GM19372 (cell line): ENCODE data around the gene RNF149.
"Not testable (repeated sequence)": the region's sequence is repeated elsewhere in the genome, so short reads cannot be mapped to it uniquely, and the experiment has no call there.

ENCODE experiments used
- ATAC-seq: cut with Tn5 transposase; IDR thresholded peaks from one replicate; pipeline ENCODE4 v1.9.1; 2021; ENCODE audit warnings: mild to moderate bottlenecking, low read depth, moderate library complexity; ENCODE audit not compliant: unreplicated experiment

The RNF149 gene

GRCh38 chr2:101264360-101264939 lies 44.1 kb downstream of the RNF149 start:
- no peak for ATAC-seq

GRCh38 chr2:101263377-101263800 lies 45.1 kb downstream of the RNF149 start:
- no peak for ATAC-seq

- no peak for ATAC-seq
Measured at GRCh38 chr2:101262142-101262541, 46.4 kb downstream of the RNF149 start.

- ATAC-seq, result no peak
Measured at GRCh38 chr2:101258804-101259203, 49.7 kb downstream of the RNF149 start.

GRCh38 chr2:101256316-101256715 lies 52.2 kb downstream of the RNF149 start:
- no peak for ATAC-seq

DNA sequence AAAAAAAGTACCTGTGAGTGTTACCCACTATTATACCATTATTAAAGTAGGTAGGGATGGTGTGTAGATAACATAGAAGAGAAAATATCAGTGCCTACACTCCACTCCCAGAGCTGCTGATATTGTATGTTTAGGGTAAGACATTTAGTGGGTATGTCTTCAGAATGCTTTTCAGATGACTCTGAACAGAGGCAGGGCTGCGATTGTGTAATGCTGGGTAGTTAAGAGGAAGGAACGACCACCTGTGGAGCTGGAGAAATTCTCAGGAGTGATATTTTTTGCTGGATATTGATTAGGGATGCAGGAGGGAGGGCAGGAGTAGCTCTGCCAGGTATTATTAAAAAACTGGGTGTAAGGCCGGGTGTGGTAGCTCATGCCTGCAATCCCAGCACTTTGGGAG lies 53.0 kb downstream of the RNF149 start:
- ATAC-seq, result no peak

DNA sequence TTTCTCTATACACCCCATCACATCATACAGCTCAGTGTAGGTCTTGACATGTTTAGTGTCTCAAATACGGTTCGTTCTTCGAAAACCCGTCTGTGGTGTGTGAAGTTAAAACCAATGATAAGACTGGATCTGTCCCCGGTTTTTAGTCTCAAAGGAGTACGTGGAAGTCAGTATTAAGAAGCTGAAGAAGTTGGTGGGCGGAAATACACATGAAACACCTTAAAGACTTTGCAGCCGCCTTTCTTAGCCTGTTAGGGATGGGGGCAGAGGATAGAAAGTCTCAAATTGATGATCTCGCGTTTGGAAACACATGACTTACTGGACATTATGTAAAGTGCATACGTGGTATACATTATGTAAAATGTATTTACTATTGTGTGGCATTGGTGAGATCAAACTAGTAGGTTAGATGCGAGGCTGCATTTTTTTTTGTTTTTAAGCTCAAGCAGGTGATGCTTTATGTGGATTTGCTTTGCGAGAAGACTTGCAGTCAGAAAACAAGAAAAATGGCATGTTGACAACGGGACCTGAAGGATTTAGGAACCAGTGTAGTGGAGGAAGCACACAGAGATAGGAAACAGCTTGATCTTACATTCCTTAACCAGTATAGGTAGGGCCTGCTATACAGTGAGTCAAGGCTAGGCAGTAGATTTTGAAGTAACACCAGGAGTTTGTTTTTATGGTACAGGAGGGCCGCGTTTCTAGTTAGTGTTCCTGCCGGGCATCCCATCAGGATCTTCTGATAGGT lies 54.6 kb downstream of the RNF149 start:
- ATAC-seq, result no peak

DNA sequence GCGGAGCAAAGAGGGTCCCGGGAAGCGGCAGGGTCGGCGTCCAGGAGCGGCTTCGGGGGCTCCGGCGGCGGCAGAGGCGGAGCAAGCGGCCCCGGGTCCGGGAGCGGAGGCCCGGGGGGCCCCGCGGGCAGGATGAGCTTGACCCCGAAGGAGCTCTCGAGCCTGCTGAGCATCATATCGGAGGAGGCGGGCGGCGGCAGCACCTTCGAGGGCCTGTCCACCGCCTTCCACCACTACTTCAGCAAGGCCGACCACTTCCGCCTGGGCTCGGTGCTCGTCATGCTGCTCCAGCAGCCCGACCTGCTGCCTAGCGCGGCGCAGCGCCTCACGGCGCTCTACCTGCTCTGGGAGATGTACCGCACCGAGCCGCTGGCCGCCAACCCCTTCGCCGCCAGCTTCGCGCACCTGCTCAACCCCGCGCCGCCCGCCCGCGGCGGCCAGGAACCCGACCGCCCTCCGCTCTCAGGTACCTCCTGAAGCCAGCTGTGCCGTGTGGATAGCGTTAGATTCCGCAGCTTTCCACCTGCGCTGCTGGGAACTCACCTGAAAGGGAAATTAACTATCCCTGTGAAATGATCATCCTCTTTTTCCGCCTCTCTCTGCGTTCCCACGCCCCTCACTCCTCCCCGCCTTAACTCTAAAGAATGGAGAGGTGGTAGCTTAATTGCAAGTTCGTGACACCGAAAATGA lies 55.3 kb downstream of the RNF149 start:
- peak; percentile 46 for ATAC-seq

DNA sequence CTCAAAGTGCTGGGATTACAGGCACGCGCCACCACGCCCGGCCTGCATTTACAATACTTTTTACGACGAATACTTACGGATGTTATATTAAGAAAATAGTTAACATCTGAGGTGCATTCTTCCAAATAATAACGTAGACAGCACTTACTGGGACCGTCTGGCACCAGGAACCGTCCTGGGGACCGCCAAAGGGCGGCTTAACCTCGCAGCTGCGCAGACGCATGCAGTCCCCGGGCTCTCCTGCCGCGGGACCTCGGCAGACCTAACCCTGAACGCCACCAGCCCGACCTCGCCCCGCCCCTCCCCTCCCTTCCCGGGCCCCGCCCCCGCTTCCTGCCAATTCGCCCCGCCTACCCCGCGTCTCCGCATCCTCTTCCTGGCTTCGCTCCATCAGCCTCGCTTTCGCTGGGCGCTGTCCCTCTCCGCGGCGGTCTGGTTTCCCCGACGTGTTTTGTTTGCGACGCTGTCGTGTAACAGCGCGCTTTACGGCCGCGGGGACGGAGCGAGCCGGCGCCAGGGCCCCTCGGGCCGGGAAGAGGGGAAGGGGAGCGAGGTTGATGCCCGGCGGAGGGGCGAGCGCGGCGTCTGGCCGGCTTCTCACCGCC lies 56.0 kb downstream of the RNF149 start, which contains the start of gene CNOT11:
Gene CNOT11, plus strand, starts transcription at position 479 of the 605 bp plus-strand sequence. Its CDS starts 79 bp downstream, at position 558.
- ATAC-seq, result peak; percentile 85

DNA sequence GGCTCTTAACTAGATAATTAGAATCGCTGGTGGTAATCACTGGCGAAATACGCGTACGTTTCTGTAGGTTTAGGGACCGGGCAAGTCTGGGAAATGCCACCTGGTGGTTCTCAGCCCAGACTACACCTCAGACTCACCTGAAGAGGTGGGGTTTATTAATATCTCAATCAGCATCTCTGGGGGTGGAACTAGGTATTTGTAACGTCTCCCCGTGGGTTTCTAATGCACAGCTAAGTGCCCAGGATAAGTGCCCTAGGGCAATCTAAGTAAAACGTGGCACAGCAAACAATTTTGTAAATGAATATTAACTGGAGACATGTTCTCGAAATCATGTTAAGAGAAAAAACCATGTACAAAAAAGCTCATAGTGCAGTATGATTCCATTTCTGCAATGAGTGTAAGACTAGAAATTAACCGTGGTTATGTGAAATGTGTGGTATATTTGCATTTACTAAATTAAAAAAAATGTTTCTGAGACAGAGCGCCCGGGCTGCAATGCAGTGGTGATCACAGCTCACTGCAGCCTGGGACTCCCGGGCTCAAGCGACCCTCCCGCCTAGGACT lies 56.6 kb downstream of the RNF149 start:
- ATAC-seq, result peak; percentile 44

DNA sequence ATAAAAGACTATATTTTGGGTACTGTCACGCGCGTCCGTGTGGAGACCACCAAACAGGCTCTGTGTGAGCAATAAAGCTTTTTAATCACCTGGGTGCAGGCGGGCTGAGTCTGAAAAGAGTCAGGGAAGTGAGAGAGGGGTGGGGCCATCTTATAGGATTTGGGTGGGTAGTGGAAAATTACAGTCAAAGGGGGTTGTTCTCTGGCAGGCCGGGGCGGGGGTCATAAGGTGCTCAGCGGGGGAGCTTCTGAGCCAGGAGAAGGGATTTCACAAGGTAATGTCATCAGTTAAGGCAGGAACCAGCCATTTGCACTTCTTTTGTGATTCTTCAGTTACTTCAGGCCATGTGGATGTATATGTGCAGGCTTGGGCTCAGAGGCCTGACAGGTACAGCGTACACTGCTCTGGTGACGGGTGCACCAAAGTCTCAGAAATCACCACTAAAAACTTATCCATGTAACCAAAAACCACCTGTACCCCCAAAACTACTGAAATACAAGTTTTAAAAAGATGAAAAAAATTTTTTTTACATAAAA lies 57.2 kb downstream of the RNF149 start:
- ATAC-seq, result not testable (repeated sequence)

GRCh38 chr2:101249826-101250225 lies 58.7 kb downstream of the RNF149 start:
- no peak for ATAC-seq

DNA sequence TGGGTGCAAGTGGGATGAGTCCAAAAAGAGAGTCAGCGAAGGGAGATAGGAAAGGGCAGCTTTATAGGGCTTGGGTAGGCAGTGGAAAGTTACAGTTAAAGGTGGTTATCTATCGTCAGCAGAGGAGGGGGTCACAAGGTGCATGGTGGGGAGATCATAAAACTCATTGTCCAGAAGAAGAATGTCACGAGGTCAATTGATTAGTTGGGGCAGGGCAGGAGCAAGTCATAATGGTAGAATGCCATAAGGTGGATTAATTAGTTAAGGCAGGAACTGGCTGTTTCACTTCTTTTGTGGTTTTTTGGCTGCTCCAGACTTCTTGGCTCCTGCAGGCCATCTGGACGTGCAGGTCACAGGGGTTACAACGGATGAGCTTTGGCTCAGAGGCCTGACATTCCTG lies 59.7 kb downstream of the RNF149 start:
- ATAC-seq, result not testable (repeated sequence)

- ATAC-seq, result not testable (repeated sequence)
Measured at GRCh38 chr2:101245468-101245867, 63.0 kb downstream of the RNF149 start.

DNA sequence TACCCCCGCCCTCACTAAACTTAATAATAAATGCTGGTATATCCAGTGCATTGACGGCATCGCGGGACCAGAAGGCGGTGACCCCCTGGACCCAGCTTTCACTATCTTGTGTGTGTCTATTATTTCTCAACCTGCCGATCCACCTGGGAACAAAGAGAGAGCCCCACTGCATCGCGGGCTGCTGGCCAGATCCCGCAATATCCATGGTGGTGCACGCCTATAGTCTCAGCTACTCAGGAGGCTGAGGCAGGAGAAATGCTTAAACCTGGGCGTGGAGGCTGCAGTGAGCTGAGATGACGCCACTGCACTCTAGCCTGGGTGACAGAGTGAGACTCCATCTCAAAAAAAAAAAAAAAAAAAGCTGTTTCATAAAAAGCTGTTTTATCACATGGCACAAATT lies 63.6 kb downstream of the RNF149 start:
- ATAC-seq, result not testable (repeated sequence)

DNA sequence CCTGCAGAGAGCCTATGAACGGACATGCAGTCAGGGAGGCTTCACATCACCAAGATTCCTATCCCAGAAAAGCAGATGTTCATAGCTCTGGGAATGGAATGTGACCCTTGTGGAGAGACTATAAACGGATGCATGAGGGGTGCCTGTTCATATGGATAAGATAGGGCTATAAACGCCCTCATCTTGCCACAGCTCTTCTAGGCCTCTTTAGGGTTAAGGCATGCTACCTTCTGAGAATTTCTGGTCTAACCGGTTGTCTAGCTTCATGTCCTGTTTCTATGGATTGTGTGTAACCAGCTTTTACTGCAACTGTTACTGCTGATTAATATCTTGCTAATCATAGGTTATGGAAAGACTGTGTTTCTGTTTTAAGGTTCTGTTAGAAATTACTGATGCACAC lies 64.1 kb downstream of the RNF149 start:
- ATAC-seq, result not testable (repeated sequence)

- no peak for ATAC-seq
Measured at GRCh38 chr2:101241158-101241557, 67.3 kb downstream of the RNF149 start.

DNA sequence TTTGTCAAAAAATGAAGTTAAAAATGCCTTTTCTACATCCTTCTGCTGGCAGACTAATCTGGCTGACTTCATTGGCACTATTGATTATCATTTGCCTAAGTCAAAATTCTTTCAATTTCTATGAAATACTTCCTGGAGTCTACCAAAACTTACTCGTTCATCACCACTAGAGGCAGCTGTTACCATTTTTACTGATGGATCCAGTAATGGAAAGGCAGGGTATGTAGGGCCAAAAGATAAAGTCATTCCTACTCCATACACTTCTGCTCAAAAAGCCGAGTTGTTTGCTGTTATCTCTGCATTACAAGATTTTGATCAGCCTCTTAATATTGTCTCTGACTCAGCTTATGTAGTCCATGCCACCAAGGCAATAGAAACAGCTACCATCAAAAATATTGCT lies 67.8 kb downstream of the RNF149 start:
- not testable (repeated sequence) for ATAC-seq

DNA sequence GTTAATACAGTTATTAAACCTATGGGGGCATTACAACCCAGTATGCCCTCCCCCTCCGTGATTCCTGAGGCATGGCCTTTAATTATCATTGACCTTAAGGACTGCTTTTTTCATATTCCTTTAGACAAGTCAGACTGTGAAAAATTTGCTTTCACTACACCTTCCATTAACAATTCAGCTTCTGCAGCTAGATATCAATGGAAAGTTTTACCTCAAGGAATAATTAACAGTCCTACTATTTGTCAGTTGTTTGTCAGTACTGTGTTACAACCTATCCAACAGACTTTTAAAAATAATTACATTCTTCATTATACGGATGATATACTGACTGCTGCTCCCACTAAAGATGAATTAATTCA lies 68.8 kb downstream of the RNF149 start:
- not testable (repeated sequence) for ATAC-seq

DNA sequence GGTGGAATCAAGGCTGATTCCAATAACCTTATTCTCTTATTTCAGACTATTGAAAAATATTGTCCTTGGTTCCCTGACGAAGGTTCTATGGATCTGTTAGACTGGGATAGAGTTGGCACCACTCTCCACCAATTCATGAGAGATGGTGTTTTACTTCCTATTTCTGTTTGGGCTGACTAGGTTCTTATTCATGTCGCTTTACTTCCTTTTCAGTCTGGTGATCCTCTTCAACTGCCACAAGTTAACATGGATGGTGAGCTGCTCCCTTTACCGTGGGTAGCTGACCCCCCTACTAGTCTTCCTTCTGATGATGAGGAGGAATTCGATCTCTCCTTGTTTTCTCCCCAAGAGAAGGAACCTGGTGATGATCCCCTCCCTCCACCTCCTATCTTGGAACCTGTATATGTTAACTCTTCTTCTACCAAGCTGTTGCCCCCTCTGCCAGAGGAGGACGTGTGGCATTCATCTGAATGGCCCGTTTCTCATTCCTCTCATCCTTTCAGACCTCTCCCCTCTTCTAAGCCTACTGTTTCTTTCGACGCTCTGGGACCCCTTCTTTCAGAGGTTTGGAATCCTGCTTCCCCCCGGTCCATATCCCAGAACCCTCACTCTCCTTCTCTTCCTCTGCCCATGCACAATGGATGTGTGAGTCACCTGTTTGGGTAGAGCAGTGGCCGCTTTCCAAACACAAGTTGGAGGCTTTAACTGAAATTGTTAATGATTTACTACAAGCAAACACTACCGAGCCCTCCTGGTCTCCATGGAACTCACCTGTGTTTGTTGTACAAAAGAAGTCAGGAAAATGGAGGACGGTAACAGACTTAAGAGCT lies 69.4 kb downstream of the RNF149 start:
- no peak for ATAC-seq
